Measurements from ENCODE around the gene PLCB1. TPM values are rescaled to one million over a fixed set of nuclear protein-coding genes. Genes with fewer than 3 reads are reported as not detected.
A peak's percentile ranks its signal among the peaks of the same experiment; 100 is the strongest.

The PLCB1 gene
- total RNA-seq, 1 donor, result 20.7 TPM

- DNase-seq (ENCODE audit: low read depth in 2 of 3, low spot score in 2 of 3), result no peak
Measured at GRCh38 chr20:8891039-8891438, 759.0 kb downstream of the PLCB1 start.

- DNase-seq (ENCODE audit: low read depth in 2 of 3, low spot score in 2 of 3), result no peak
Measured at GRCh38 chr20:8895472-8895871, 763.4 kb downstream of the PLCB1 start.

- no peak for DNase-seq (ENCODE audit: low read depth in 2 of 3, low spot score in 2 of 3)
Measured at GRCh38 chr20:8898823-8899222, 766.8 kb downstream of the PLCB1 start.

GRCh38 chr20:8901237-8902025 lies 769.4 kb downstream of the PLCB1 start:
- DNase-seq (ENCODE audit: low read depth in 2 of 3, low spot score in 2 of 3), result no peak

GRCh38 chr20:8903655-8904605 lies 771.9 kb downstream of the PLCB1 start:
- no peak for DNase-seq (ENCODE audit: low read depth in 2 of 3, low spot score in 2 of 3)

- no peak for DNase-seq (ENCODE audit: low read depth in 2 of 3, low spot score in 2 of 3)
Measured at GRCh38 chr20:8909596-8909995, 777.5 kb downstream of the PLCB1 start.

- DNase-seq (ENCODE audit: low read depth in 2 of 3, low spot score in 2 of 3), result no peak
Measured at GRCh38 chr20:8912096-8912495, 780.0 kb downstream of the PLCB1 start.

GRCh38 chr20:8912731-8913130 lies 780.7 kb downstream of the PLCB1 start:
- DNase-seq (ENCODE audit: low read depth in 2 of 3, low spot score in 2 of 3), result no peak

- no peak for DNase-seq (ENCODE audit: low read depth in 2 of 3, low spot score in 2 of 3)
Measured at GRCh38 chr20:8913456-8913855, 781.4 kb downstream of the PLCB1 start.

GRCh38 chr20:8914421-8914820 lies 782.4 kb downstream of the PLCB1 start:
- no peak for DNase-seq (ENCODE audit: low read depth in 2 of 3, low spot score in 2 of 3)

- no peak for DNase-seq (ENCODE audit: low read depth in 2 of 3, low spot score in 2 of 3)
Measured at GRCh38 chr20:8917084-8917483, 785.0 kb downstream of the PLCB1 start.

- DNase-seq (ENCODE audit: low read depth in 2 of 3, low spot score in 2 of 3), result no peak
Measured at GRCh38 chr20:8918145-8918544, 786.1 kb downstream of the PLCB1 start.

GRCh38 chr20:8924539-8924938 lies 792.5 kb downstream of the PLCB1 start:
- no peak for DNase-seq (ENCODE audit: low read depth in 2 of 3, low spot score in 2 of 3)

- DNase-seq (ENCODE audit: low read depth in 2 of 3, low spot score in 2 of 3), result no peak
Measured at GRCh38 chr20:8930726-8931125, 798.7 kb downstream of the PLCB1 start.

GRCh38 chr20:8932192-8933165 lies 800.4 kb downstream of the PLCB1 start:
- peak in 2 of 3 donors; percentile 50 to 87 for DNase-seq (ENCODE audit: low read depth in 2 of 3, low spot score in 2 of 3)

GRCh38 chr20:8933381-8933807 lies 801.3 kb downstream of the PLCB1 start:
- no peak for DNase-seq (ENCODE audit: low read depth in 2 of 3, low spot score in 2 of 3)

GRCh38 chr20:8934362-8934761 lies 802.3 kb downstream of the PLCB1 start:
- no peak for DNase-seq (ENCODE audit: low read depth in 2 of 3, low spot score in 2 of 3)

Measured in hematopoietic multipotent progenitor cell (in vitro differentiated cells).